GM23338 (cell line): Measurements from ENCODE around the gene SLC27A3. TPM values are rescaled to one million over a fixed set of nuclear protein-coding genes. Genes with fewer than 3 reads are reported as not detected.

Experiments used
- ATAC-seq: fragments of 200-7000 bp; cut with Tn5 transposase; 3 replicates; pipeline ENCODE4 v1.9.1; 2020
- DNase-seq: peaks from one replicate; pipeline ENCODE4 v3.0.0-alpha.2; 2015; ENCODE audit warnings: low spot score
- H2AFZ ChIP-seq: fragments of 200-600 bp; sonication (generic); 2 replicates; pipeline ENCODE4 v1.8.0; 2016; ENCODE audit warnings: antibody characterized with exemption, mild to moderate bottlenecking, moderate library complexity
- H3F3A ChIP-seq: fragments of 200-600 bp; sonication (generic); replicated peaks from 2 replicates; pipeline ENCODE4 v1.8.0; 2017; ENCODE audit warnings: antibody characterized with exemption, mixed run types, low read depth
- H3K27ac ChIP-seq: fragments of 200-600 bp; sonication (generic); 2 replicates; pipeline ENCODE4 v1.6.1; 2016; ENCODE audit warnings: low read depth
- H3K27me3 ChIP-seq: fragments of 200-600 bp; sonication (generic); 2 replicates; pipeline ENCODE4 v1.8.0; 2016; ENCODE audit warnings: mild to moderate bottlenecking, mixed run types, moderate library complexity; ENCODE audit not compliant: insufficient read depth
- H3K36me3 ChIP-seq: fragments of 200-600 bp; sonication (generic); 2 replicates; pipeline ENCODE4 v1.8.0; 2016; ENCODE audit warnings: mild to moderate bottlenecking; ENCODE audit not compliant: insufficient read depth
- H3K4me1 ChIP-seq: fragments of 200-600 bp; sonication (generic); 2 replicates; pipeline ENCODE4 v1.8.0; 2016; ENCODE audit warnings: mild to moderate bottlenecking, moderate library complexity; ENCODE audit not compliant: insufficient read depth
- H3K4me2 ChIP-seq: fragments of 200-600 bp; sonication (generic); 2 replicates; pipeline ENCODE4 v1.7.1; 2017; ENCODE audit warnings: mixed run types
- H3K4me3 ChIP-seq: fragments of 200-600 bp; sonication (generic); 2 replicates; pipeline ENCODE4 v1.6.1; 2016; ENCODE audit warnings: mixed run types
- H3K79me2 ChIP-seq: fragments of 200-600 bp; sonication (generic); replicated peaks from 2 replicates; pipeline ENCODE4 v1.8.0; 2017; ENCODE audit warnings: mild to moderate bottlenecking; ENCODE audit not compliant: insufficient read depth
- H3K9me2 ChIP-seq: fragments of 200-600 bp; sonication (generic); 2 replicates; pipeline ENCODE4 v1.8.0; 2017; ENCODE audit not compliant: insufficient read depth
- H4K20me1 ChIP-seq: fragments of 200-600 bp; sonication (generic); replicated peaks from 2 replicates; pipeline ENCODE4 v1.8.0; 2017; ENCODE audit warnings: mild to moderate bottlenecking; ENCODE audit not compliant: insufficient read depth
- H3K27ac Mint-ChIP-seq: 2 replicates; pipeline ENCODE4 v1.8.0; 2020; ENCODE audit warnings: inconsistent platforms, mild to moderate bottlenecking, moderate library complexity, mixed read lengths
- H3K27me3 Mint-ChIP-seq: 3 replicates; pipeline ENCODE4 v1.8.0; 2022; ENCODE audit warnings: low read depth, mild to moderate bottlenecking, moderate library complexity, mixed read lengths, inconsistent platforms; ENCODE audit not compliant: insufficient read depth, poor library complexity
- H3K36me3 Mint-ChIP-seq: 3 replicates; pipeline ENCODE4 v1.8.0; 2021; ENCODE audit warnings: low read depth, mild to moderate bottlenecking, inconsistent platforms, moderate library complexity, mixed read lengths
- H3K4me1 Mint-ChIP-seq: 3 replicates; pipeline ENCODE4 v1.8.0; 2020; ENCODE audit warnings: mild to moderate bottlenecking, inconsistent platforms, mixed read lengths
- H3K4me3 Mint-ChIP-seq: 3 replicates; pipeline ENCODE4 v1.8.0; 2021; ENCODE audit warnings: moderate library complexity, mild to moderate bottlenecking, inconsistent platforms, mixed read lengths
- H3K9me3 Mint-ChIP-seq: 3 replicates; pipeline ENCODE4 v1.8.0; 2020; ENCODE audit warnings: moderate library complexity, mild to moderate bottlenecking, inconsistent platforms, mixed read lengths
- CREB1 ChIP-seq: fragments of 250-450 bp; sonication (Bioruptor Pico); IDR thresholded peaks from 2 replicates; pipeline ENCODE4 v1.5.0; 2020; ENCODE audit warnings: low read depth, mild to moderate bottlenecking, moderate library complexity
- ETS1 ChIP-seq: IDR thresholded peaks from 2 replicates; pipeline ENCODE4 v1.6.1; 2016; ENCODE audit warnings: antibody characterized with exemption
- EZH2 ChIP-seq: fragments of 200-600 bp; sonication (generic); IDR thresholded peaks from one replicate; pipeline ENCODE4 v1.8.0; 2017; ENCODE audit warnings: antibody characterized with exemption, mild to moderate bottlenecking, low read depth; ENCODE audit not compliant: unreplicated experiment
- EZH2phosphoT487 ChIP-seq: fragments of 200-600 bp; sonication (generic); IDR thresholded peaks from one replicate; pipeline ENCODE4 v1.8.1; 2018; ENCODE audit warnings: antibody characterized with exemption; ENCODE audit not compliant: unreplicated experiment
- ZNF114 ChIP-seq: fragments of 250-450 bp; sonication (Bioruptor Pico); IDR thresholded peaks from 2 replicates; pipeline ENCODE4 v1.5.0; 2020; ENCODE audit warnings: mild to moderate bottlenecking, moderate library complexity
- ZNF331 ChIP-seq: fragments of 250-450 bp; sonication (Bioruptor Pico); IDR thresholded peaks from 2 replicates; pipeline ENCODE4 v1.5.0; 2020; ENCODE audit warnings: low read depth, mild to moderate bottlenecking, moderate library complexity
- polyA plus RNA-seq: library from polyadenylated mRNA; unstranded; fragments of >200 nt; fragmentation: Nextera tagmentation; extraction: Ambion mirVana; gene quantifications from 2 replicates; pipeline ENCODE4 v1.2.1, GENCODE V29; 2016
- total RNA-seq: library from RNA; depleted of rRNA; stranded (reverse); fragments of >200 nt; shearing (Covaris generic); gene quantifications from 2 replicates; pipeline ENCODE4 v1.2.3, GENCODE V29; 2014
- TF ChIP-seq, protein P1 (sequence below), 2 experiments: fragments of 200-600 bp in 1 of 2; sonication (generic) in 1 of 2; conservative IDR thresholded peaks; 2 replicates each; pipeline versions ENCODE4 v1.5.1 to v1.6.1; 2016 to 2017; ENCODE audit warnings: antibody characterized with exemption in 2 of 2, low read depth in 2 of 2, mild to moderate bottlenecking in 2 of 2, moderate library complexity in 1 of 2
- TF ChIP-seq, protein P2 (sequence below): IDR thresholded peaks from one replicate; pipeline ENCODE4 v1.6.1; 2018; ENCODE audit warnings: antibody characterized with exemption; ENCODE audit not compliant: unreplicated experiment

SLC27A3 gene
- total and polyA plus RNA-seq, 2 experiments from 2014 or later = 24.2 to 26.3 TPM

DNA sequence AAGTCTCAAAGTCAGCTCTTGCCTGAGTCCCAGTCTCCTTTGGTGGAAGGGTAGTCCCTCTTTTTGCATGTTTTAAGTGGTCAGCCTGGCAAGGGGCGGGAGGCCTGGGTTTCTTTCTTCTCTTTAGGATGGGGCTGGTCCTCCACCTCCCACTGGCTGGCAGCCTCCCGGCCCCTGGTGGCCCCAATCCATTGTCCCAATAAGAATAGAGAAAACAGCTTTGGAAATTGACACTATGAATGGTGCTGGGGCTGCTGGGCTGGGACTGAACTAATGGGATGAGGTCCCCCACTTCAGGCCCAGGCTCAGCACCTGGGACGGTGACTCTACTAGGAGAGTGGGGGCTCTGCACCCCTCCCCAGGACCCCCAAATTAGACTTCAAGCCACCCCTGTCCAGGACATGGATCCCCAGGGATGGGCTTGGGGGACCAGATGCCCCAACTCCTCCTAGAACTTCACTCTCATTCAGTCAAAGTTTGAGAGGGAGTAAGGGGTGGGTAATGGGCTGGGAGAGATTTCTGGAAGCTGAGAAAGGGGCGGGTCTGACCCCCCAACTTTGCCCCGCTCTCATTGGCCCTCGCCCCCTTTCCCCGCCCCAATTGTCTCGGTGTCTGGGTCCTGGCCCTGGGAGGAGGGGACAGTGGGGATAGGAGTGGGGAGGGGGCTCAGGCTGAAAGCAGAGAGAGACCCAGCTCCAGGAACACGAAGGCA lies 18.2 kb downstream of the SLC27A3 start:
- peak overlapping the region; percentile 30; the same call in 1 of the 2 replicates for H3K4me3 ChIP-seq
- no peaks in the 10 kb centered on the region for H3K36me3 ChIP-seq
- H3K27me3 ChIP-seq = no peaks in the 10 kb centered on the region
- H3K4me2 ChIP-seq = peak overlapping the region; percentile 71
- DNase-seq = peak; percentile 60
- peaks cover 19% of the 10 kb centered on the region for H3K27me3 Mint-ChIP-seq
- ATAC-seq = peak; percentile 14
- 0 out of 2 replicates have a peak, but pooled peaks cover 3% of the 10 kb centered on the region for H4K20me1 ChIP-seq
- no peaks in the 10 kb centered on the region; the same call in 2 of the 3 replicates for H3K36me3 Mint-ChIP-seq
- no peaks in the 10 kb centered on the region for H3K79me2 ChIP-seq
- H3K4me1 Mint-ChIP-seq = peaks cover 39% of the 10 kb centered on the region
- H3F3A ChIP-seq = 0 out of 2 replicates have a peak, but pooled peaks cover 15% of the 10 kb centered on the region
- no peak overlapping the region for H3K27ac ChIP-seq
- H3K9me3 Mint-ChIP-seq = no peaks in the 10 kb centered on the region
- no peak overlapping the region for H3K27ac Mint-ChIP-seq
- no peak overlapping the region for H3K4me3 Mint-ChIP-seq
- no peak for TF ChIP-seq ETS1
- H3K4me1 ChIP-seq = peaks cover 19% of the 10 kb centered on the region
- peak overlapping the region; percentile 87; the same call in 1 of the 2 replicates for H2AFZ ChIP-seq
- no peaks in the 10 kb centered on the region for H3K9me2 ChIP-seq

DNA sequence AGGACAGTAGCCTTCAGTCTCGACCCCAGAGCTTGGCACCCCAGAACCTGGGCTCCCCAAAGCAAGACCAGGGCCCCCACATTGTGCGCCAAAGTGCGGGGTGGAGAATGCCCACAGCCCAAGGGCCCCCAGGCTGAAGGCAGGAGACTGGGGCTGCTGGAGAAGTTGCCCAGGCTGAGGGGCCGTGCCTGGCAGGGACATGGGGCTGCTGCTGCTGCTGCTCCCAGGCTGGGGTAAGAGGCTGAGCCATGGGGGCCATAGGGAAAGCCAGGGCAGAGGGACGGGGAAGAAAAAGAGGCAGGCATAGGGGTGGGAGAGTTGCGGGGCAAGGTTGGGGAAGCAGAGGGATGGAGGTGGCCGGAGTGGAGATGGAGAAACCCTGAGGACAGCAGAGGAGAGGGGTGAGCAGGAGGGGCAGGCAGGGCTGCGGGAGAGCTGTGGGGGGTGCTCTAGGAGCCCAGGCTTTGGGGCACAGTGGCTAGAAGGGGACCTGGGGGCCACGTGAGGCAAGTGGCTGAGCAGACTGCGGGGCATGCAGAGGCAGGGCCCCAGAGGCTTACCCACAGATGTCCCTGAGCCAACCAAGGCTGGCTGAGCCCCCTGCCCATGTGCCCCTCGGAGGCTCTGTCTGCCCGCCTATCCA lies 18.9 kb downstream of the SLC27A3 start:
- H3K36me3 Mint-ChIP-seq = no peaks in the 10 kb centered on the region; the same call in 2 of the 3 replicates
- Histone ChIP-seq H3K4me3 (peak overlapping the region; percentile 30; the same call in 1 of the 2 replicates), H3K4me1 (peaks cover 19% of the 10 kb centered on the region), H3K36me3 (no peaks in the 10 kb centered on the region), H3K27ac (no peak overlapping the region), H3K27me3 (no peaks in the 10 kb centered on the region), H3K9me2 (no peaks in the 10 kb centered on the region), H4K20me1 (0 out of 2 replicates have a peak, but pooled peaks cover 3% of the 10 kb centered on the region), H2AFZ (peak overlapping the region; percentile 87), H3K4me2 (peak overlapping the region; percentile 71), H3K79me2 (no peaks in the 10 kb centered on the region), H3F3A (0 out of 2 replicates have a peak, but pooled peaks cover 16% of the 10 kb centered on the region)
- no peak overlapping the region; the same call in 1 of the 2 replicates for H3K27ac Mint-ChIP-seq
- TF ChIP-seq ZNF331 (CRISPR knock-in tag) = no peak
- no peak for TF ChIP-seq EZH2
- TF ChIP-seq, protein P1, sequence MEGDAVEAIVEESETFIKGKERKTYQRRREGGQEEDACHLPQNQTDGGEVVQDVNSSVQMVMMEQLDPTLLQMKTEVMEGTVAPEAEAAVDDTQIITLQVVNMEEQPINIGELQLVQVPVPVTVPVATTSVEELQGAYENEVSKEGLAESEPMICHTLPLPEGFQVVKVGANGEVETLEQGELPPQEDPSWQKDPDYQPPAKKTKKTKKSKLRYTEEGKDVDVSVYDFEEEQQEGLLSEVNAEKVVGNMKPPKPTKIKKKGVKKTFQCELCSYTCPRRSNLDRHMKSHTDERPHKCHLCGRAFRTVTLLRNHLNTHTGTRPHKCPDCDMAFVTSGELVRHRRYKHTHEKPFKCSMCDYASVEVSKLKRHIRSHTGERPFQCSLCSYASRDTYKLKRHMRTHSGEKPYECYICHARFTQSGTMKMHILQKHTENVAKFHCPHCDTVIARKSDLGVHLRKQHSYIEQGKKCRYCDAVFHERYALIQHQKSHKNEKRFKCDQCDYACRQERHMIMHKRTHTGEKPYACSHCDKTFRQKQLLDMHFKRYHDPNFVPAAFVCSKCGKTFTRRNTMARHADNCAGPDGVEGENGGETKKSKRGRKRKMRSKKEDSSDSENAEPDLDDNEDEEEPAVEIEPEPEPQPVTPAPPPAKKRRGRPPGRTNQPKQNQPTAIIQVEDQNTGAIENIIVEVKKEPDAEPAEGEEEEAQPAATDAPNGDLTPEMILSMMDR (conservative IDR thresholded peaks at IDR 0.05; ENCODE audit: low read depth in 2 of 2) = no peak
- no peak for TF ChIP-seq ZNF114 (CRISPR knock-in tag)
- no peak for TF ChIP-seq EZH2phosphoT487
- TF ChIP-seq, protein P2, sequence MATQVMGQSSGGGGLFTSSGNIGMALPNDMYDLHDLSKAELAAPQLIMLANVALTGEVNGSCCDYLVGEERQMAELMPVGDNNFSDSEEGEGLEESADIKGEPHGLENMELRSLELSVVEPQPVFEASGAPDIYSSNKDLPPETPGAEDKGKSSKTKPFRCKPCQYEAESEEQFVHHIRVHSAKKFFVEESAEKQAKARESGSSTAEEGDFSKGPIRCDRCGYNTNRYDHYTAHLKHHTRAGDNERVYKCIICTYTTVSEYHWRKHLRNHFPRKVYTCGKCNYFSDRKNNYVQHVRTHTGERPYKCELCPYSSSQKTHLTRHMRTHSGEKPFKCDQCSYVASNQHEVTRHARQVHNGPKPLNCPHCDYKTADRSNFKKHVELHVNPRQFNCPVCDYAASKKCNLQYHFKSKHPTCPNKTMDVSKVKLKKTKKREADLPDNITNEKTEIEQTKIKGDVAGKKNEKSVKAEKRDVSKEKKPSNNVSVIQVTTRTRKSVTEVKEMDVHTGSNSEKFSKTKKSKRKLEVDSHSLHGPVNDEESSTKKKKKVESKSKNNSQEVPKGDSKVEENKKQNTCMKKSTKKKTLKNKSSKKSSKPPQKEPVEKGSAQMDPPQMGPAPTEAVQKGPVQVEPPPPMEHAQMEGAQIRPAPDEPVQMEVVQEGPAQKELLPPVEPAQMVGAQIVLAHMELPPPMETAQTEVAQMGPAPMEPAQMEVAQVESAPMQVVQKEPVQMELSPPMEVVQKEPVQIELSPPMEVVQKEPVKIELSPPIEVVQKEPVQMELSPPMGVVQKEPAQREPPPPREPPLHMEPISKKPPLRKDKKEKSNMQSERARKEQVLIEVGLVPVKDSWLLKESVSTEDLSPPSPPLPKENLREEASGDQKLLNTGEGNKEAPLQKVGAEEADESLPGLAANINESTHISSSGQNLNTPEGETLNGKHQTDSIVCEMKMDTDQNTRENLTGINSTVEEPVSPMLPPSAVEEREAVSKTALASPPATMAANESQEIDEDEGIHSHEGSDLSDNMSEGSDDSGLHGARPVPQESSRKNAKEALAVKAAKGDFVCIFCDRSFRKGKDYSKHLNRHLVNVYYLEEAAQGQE = no peak
- no peak for TF ChIP-seq CREB1 (CRISPR knock-in tag)
- peak overlapping the region; percentile 45; the same call in 2 of the 3 replicates for H3K4me3 Mint-ChIP-seq
- peaks cover 39% of the 10 kb centered on the region for H3K4me1 Mint-ChIP-seq
- DNase-seq (no peak), ATAC-seq (peak; percentile 3)
- peaks cover 17% of the 10 kb centered on the region for H3K27me3 Mint-ChIP-seq
- no peaks in the 10 kb centered on the region for H3K9me3 Mint-ChIP-seq
